Epithelial cell of proximal tubule (primary cell): ENCODE results near the gene GRIFIN. TPM values are rescaled to one million over a fixed set of nuclear protein-coding genes. Genes with fewer than 3 reads are reported as not detected.

Experiments
- DNase-seq: peaks from one replicate; pipeline ENCODE4 v3.0.0-alpha.2; 2011; ENCODE audit warnings: low read depth
- H3K4me3 ChIP-seq: 2 replicates; pipeline ENCODE4 v1.5.1; 2011; ENCODE audit warnings: low read depth, mild to moderate bottlenecking, low read length
- CTCF ChIP-seq: conservative IDR thresholded peaks from 2 replicates; pipeline ENCODE4 v1.5.1; 2012; ENCODE audit warnings: low read depth, mild to moderate bottlenecking, low read length
- total RNA-seq: library from RNA; depleted of rRNA; stranded (reverse); fragments of >200 nt; gene quantifications from 2 replicates; pipeline ENCODE4 v1.2.3, GENCODE V29; 2015

The GRIFIN gene
- total RNA-seq, 1 donor from 2014 or later = not detected

GRCh38 chr7:2484868-2485267, 8.7 kb upstream of the GRIFIN start:
- no peak overlapping the region for H3K4me3 ChIP-seq
- TF ChIP-seq CTCF = no peak
- no peak for DNase-seq

- TF ChIP-seq CTCF = no peak
- DNase-seq = no peak
- no peak overlapping the region for H3K4me3 ChIP-seq
Observed at GRCh38 chr7:2483494-2483893, 7.3 kb upstream of the GRIFIN start.

- DNase-seq = no peak
- H3K4me3 ChIP-seq = no peak overlapping the region
- no peak for TF ChIP-seq CTCF
Observed at GRCh38 chr7:2482725-2483451, 6.7 kb upstream of the GRIFIN start.

GRCh38 chr7:2481195-2481594, 5.0 kb upstream of the GRIFIN start:
- DNase-seq = no peak
- no peak for TF ChIP-seq CTCF
- no peak overlapping the region for H3K4me3 ChIP-seq

- DNase-seq = no peak
- TF ChIP-seq CTCF = no peak
Observed at GRCh38 chr7:2480070-2480408, 3.8 kb upstream of the GRIFIN start.

GRCh38 chr7:2479276-2480069, 3.3 kb upstream of the GRIFIN start:
- DNase-seq = no peak
- no peak for TF ChIP-seq CTCF
- no peak overlapping the region for H3K4me3 ChIP-seq

More at GRCh38 chr7:2480070-2480408, 3.8 kb upstream of the GRIFIN start:
- no peak overlapping the region for H3K4me3 ChIP-seq
